GM20000 (cell line): ENCODE results near the gene DPYSL5.

Experiments used
- DNase-seq: peaks from one replicate; pipeline ENCODE4 v3.0.0; 2012; ENCODE audit warnings: low spot score
- CTCF ChIP-seq: IDR thresholded peaks from 2 replicates; pipeline ENCODE4 v1.5.1; 2012; ENCODE audit warnings: mild to moderate bottlenecking, control low read depth; ENCODE audit errors: extremely low read depth, missing control alignments

Gene DPYSL5

GRCh38 chr2:26988058-26988860, 140.3 kb downstream of the DPYSL5 start:
- TF ChIP-seq CTCF = no peak
- DNase-seq = no peak

- DNase-seq = no peak
- TF ChIP-seq CTCF = no peak
Observed at GRCh38 chr2:26989156-26989555, 141.2 kb downstream of the DPYSL5 start.

GRCh38 chr2:26991717-26992116, 143.8 kb downstream of the DPYSL5 start:
- no peak for TF ChIP-seq CTCF

GRCh38 chr2:26993768-26994167, 145.8 kb downstream of the DPYSL5 start:
- no peak for TF ChIP-seq CTCF
- DNase-seq = no peak

More at GRCh38 chr2:26991717-26992116, 143.8 kb downstream of the DPYSL5 start:
- no peak for DNase-seq

GRCh38 chr2:26994983-26995382, 147.1 kb downstream of the DPYSL5 start:
- TF ChIP-seq CTCF = no peak
- DNase-seq = no peak

- TF ChIP-seq CTCF = no peak
- DNase-seq = no peak
Observed at GRCh38 chr2:26997394-26997793, 149.5 kb downstream of the DPYSL5 start.

- DNase-seq = no peak
- no peak for TF ChIP-seq CTCF
Observed at GRCh38 chr2:26998323-26998722, 150.4 kb downstream of the DPYSL5 start.
